ENCODE measurements around the gene ATP11C. TPM values are rescaled to one million over a fixed set of nuclear protein-coding genes. Genes with fewer than 3 reads are reported as not detected.

ATP11C gene
- total RNA-seq (10 to 100 TPM; 11.3 to 29.9 (median 19.7) TPM), polyA plus RNA-seq (10 to 100 TPM in 1 of 3 donors, 1 to 10 TPM in 2; 3.3 to 13.8 (median 4.6) TPM)
- long read RNA-seq, donor 1: 0 reads
- long read RNA-seq, donor 2: 0 reads
- long read RNA-seq, donor 3: 0 reads
- long read RNA-seq, donor 4, partial matches to known transcripts: 1 of 3 reads
- long read RNA-seq, donor 4, other reads (novel, unspliced or antisense): 2 of 3 reads
- long read RNA-seq, donor 5, partial matches to known transcripts: 2 of 3 reads
- long read RNA-seq, donor 5, other reads (novel, unspliced or antisense): 1 of 3 reads
- long read RNA-seq, donor 6, partial matches to known transcripts: 2 of 3 reads
- long read RNA-seq, donor 6, other reads (novel, unspliced or antisense): 0 of 3 reads
- long read RNA-seq, donor 7: 0 reads
- long read RNA-seq, donor 8: 0 reads
- long read RNA-seq, donor 9: 0 reads
- long read RNA-seq, donor 10: 0 reads

DNA sequence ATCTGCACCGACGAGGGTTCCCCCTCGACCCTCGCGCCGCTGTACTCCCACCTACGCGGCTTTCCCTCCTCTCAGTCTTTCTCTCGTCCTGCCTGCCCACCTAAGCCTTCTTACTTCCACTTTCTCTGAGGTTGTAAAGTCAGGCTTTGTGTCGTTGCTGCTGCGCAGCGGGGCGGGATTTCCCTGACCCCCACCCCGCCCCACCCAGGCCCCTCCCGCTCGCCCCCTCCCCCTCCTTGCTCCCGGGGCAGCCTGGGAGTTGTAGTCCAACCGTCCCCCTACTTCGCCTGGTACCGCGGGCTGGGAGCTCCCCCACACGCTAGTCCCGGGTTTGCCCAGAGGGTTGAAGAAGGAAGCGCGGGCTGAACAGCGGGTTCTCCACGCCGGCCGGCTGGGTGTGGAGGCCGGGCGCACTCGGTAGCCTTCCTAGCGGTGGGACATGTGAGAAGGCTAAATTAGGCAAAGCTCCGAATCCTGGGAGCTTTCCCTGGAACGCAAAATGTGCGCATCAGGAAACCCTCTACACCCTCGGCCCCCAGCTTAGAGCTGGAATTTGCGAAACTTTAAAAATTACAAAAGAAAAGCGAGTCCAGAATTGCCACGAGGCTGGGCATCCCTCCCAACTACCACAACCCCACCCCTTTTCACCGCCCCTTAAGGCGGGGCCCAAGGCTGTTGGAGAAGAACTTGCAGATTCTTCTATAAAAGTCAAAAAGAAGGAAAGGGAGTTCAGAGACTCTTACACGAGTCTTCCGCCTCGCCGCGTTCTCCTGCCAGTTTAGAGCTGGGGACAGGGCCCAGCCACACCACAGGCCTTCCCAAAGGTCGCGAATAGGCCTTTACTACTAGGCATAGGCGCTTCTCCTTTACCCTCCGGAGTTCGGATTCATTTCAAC, at the start of gene ATP11C:
Gene ATP11C, minus strand, starts transcription at position 153 of the 896 bp plus-strand sequence. CDS start 1,011 bp downstream, outside the sequence.
- intact Hi-C loops (cut with DNase I): no loop called here
- WGBS, 4 donors: 0 to 28% (median 10%) methylated on average over 15 to 52 of the region's 52 CpGs
- DNase-seq: peak; percentile 82 to 89 (median 85)
- Histone ChIP-seq H3K27me3 (peaks cover 3% of the 10 kb centered on the region), H3K4me1 (replicated peaks in 1 of 2) (no peaks in the 10 kb centered on the region), H3K36me3 (replicated peaks in 1 of 2) (no peaks in the 10 kb centered on the region), H3K9me3 (replicated peaks in 1 of 3) (no peaks in the 10 kb centered on the region), H3K27ac (peak within 1 kb of the TSS; percentile 76 to 98 (median 94)), H3K4me3 (peak within 1 kb of the TSS; percentile 11 to 82 (median 74))
- TF ChIP-seq, protein P1, sequence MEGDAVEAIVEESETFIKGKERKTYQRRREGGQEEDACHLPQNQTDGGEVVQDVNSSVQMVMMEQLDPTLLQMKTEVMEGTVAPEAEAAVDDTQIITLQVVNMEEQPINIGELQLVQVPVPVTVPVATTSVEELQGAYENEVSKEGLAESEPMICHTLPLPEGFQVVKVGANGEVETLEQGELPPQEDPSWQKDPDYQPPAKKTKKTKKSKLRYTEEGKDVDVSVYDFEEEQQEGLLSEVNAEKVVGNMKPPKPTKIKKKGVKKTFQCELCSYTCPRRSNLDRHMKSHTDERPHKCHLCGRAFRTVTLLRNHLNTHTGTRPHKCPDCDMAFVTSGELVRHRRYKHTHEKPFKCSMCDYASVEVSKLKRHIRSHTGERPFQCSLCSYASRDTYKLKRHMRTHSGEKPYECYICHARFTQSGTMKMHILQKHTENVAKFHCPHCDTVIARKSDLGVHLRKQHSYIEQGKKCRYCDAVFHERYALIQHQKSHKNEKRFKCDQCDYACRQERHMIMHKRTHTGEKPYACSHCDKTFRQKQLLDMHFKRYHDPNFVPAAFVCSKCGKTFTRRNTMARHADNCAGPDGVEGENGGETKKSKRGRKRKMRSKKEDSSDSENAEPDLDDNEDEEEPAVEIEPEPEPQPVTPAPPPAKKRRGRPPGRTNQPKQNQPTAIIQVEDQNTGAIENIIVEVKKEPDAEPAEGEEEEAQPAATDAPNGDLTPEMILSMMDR (IDR thresholded peaks at IDR 0.05): no peak
- TF ChIP-seq POLR2A (IDR thresholded peaks at IDR 0.05): peak in 1 of 2 donors; percentile 78

DNA sequence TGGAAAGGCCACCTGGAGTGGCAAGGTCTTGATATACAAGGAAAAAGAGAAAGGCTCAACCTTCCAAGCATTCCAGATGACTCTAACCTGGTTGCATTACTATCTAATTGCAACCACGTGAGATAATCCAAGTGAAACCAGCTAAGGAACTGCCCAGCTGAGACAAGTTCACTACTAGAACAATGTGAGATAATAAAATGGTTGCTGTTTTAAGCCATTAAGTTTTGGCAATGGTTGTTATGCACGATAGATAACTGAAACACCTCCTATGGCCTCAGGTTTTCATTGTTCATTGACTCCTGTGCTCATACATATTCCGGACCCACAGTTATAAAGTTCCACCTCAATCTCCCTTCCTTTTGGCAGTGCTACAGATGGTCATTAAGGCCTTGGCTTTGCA, 41.6 kb upstream of the ATP11C start:
- TF ChIP-seq POLR2A (IDR thresholded peaks at IDR 0.05): no peak
- TF ChIP-seq, protein P1 (IDR thresholded peaks at IDR 0.05): no peak
- H3K27me3 ChIP-seq: peaks cover 13% of the 10 kb centered on the region
- no peaks in the 10 kb centered on the region for H3K36me3 ChIP-seq (replicated peaks in 1 of 2)
- H3K9me3 ChIP-seq (replicated peaks in 1 of 3): no peaks in the 10 kb centered on the region
- no peak overlapping the region for H3K4me3 ChIP-seq
- no peak overlapping the region for H3K27ac ChIP-seq
- H3K4me1 ChIP-seq (replicated peaks in 1 of 2): no peaks in the 10 kb centered on the region
- intact Hi-C loops (cut with DNase I): no loop called here
- WGBS, 4 donors: 74 to 89% (median 81%) methylated on average over 3 of the region's 3 CpGs
- no peak for DNase-seq

DNA sequence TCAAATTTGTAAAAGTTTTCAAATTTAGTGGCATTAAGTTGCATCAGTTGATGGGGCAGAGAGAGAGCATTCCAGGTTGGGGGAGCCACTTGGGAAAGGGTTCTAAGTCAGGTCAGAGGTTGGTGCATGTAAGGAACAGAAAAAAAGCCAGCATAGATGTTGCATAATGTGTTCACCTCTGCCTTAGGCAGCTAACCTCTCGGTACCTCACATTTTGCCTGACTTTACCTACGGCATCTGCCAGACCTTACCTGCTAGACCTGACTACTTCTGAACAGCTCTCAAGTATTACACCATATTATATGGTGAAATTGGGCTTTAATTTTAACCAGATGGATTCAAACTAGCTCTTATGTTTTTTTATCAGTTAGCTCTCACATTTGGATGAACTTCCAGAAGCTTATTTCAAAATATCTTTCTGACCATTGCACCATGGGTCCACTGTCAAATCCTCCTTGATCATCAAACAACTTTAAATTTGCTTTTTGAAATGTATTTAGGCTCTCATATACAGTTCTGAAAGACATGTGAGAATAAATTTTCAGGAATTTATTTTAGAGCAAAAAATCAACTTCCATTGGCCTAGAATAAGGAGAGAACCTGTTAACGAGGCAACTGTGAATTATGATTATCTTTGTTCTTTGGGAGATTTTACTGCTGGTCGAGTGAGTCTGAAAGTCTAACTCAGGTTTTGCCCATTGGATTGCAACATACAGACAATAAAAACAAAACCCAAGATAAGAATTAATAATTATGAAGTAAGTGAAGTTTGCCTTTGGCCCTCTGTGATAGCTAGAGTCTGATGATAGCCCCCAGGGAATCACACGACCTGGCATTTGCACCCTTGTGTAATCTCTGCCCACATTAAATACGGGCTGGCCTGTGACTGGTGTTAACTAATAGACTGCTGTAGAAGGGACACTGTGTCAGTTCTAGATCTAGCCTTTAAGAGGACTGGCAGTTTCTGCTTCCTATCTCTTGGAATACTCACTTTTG, 40.1 kb upstream of the ATP11C start:
- DNase-seq: no peak
- Histone ChIP-seq H3K27ac (no peak overlapping the region), H3K27me3 (peaks cover 13% of the 10 kb centered on the region), H3K4me1 (replicated peaks in 1 of 2) (no peaks in the 10 kb centered on the region), H3K36me3 (replicated peaks in 1 of 2) (no peaks in the 10 kb centered on the region), H3K4me3 (no peak overlapping the region), H3K9me3 (replicated peaks in 1 of 3) (no peaks in the 10 kb centered on the region)
- intact Hi-C loops (cut with DNase I): no loop called here
- WGBS, 4 donors: 64 to 71% (median 68%) methylated on average over 6 of the region's 6 CpGs
- TF ChIP-seq, protein P1 (IDR thresholded peaks at IDR 0.05): no peak
- TF ChIP-seq POLR2A (IDR thresholded peaks at IDR 0.05): no peak

All from adrenal gland (tissue), 19 donors.